Measurements from ENCODE around the gene DRAP1. TPM values are rescaled to one million over a fixed set of nuclear protein-coding genes. Genes with fewer than 3 reads are reported as not detected.

DRAP1 gene
- total and polyA plus RNA-seq, 9 of the 15 experiments (the other 6 are each of a cell fraction or from before 2014, with no cell fraction given): 9.6 to 200 (median 92.9) TPM

- TF ChIP-seq PATZ1 (CRISPR knock-in tag; IDR thresholded peaks at IDR 0.05; ENCODE audit: borderline replicate concordance) (no peak), ZNF263 (CRISPR knock-in tag; IDR thresholded peaks at IDR 0.05; ENCODE audit: borderline replicate concordance) (0 out of 2 replicates have a peak, but pooled peaks have one; percentile 0), ETV5 (CRISPR knock-in tag; IDR thresholded peaks at IDR 0.05; ENCODE audit: low read depth) (no peak), RBM39 (optimal IDR thresholded peaks at IDR 0.05; ENCODE audit: low read depth, low read length) (no peak), OTX1 (CRISPR knock-in tag; IDR thresholded peaks at IDR 0.05) (no peak), CREM (IDR thresholded peaks at IDR 0.05; ENCODE audit: low read depth) (no peak), PTRF (tag; IDR thresholded peaks at IDR 0.05) (no peak), ZNF449 (CRISPR knock-in tag; IDR thresholded peaks at IDR 0.05) (no peak), PYGO2 (tag; IDR thresholded peaks at IDR 0.05) (no peak), KAT7 (CRISPR knock-in tag; IDR thresholded peaks at IDR 0.05; ENCODE audit: borderline replicate concordance) (no peak), MIER1 (IDR thresholded peaks at IDR 0.05; ENCODE audit: low read depth) (0 out of 2 replicates have a peak, but pooled peaks have one; percentile 31)
These were observed 46.5 kb upstream of the DRAP1 start, which contains the start of gene EFEMP2 (continued) for GRCh38 chr11:65872586-65873317.
